ENCODE data around the gene LRMDA.

The LRMDA gene

DNA sequence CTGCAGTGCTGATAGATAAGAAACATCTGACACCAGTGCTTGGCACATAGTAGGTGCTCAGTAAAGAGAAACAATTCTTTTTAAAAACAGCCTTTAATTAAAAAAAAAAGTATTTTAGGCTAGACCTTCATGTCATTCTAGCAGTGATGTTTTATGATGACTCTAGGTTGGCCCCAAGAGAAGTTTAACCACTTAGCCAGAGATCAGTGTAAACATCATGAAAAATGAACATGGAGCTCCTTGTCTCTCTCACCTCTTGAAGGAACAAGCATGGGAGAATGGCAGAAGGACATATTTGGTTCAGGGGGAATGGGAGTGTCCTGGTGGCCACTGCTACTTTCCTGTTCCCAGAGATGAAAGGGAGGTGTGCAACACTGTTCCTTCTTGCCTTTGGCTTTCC lies 641.0 kb downstream of the LRMDA start:
- no peak for DNase-seq (ENCODE audit: low spot score)

DNA sequence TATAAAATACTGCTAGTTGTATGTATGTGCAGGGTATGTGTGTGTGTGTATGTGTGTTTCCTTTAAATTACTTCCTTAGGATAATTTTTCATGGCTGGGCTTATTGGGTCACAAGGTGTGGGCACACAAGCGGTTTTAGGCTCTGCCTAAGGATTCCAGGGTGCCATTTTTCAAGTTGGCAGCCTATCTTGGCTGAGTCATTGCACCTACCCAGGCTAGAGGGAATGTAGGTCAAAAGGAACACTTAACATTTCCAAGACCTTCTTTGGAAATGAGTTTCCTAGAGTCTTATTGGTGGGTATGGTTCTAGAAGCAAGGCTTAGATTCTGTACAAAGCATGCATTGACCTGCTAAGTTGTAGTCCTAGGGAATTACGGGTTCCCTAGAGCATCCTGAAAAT lies 642.1 kb downstream of the LRMDA start:
- DNase-seq (ENCODE audit: low spot score): no peak

DNA sequence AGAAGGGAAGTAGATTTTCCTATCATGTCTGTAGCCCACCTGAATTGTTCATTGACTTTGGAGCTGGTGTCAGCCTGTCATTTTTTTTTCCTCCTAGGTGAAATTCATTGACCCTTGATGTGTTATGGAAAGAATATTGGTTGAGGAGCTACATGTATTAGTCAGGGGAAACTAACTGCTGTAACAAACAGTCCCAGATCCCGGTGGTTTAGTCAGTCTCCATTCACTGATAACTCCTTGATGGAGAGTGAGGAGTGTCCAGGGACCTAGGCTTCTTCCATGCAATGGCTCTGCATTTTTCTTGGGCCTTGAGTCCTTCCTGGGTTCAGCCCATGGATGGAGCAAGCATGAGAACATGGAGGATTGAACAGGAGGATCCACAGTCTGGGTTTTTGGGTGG lies 643.2 kb downstream of the LRMDA start:
- DNase-seq (ENCODE audit: low spot score): no peak

DNA sequence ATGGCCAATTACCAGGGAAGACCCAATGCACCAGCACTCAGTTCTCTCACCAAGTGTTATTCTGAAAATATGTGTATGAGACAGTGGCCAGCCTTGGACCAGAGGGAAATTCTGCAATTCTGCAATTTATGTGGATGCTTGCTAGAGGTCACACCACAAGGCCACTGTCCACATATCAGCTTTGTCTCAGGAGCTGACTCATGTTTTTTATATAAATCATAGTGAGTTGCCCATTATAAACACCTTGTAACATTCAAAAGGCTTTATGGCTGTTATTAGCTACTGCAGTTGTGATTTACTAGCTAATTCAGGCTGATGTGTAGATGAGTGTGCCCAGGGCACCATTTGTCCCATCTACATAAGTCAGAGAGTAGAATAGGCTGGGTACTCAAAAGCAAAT lies 649.0 kb downstream of the LRMDA start:
- DNase-seq (ENCODE audit: low spot score): no peak

DNA sequence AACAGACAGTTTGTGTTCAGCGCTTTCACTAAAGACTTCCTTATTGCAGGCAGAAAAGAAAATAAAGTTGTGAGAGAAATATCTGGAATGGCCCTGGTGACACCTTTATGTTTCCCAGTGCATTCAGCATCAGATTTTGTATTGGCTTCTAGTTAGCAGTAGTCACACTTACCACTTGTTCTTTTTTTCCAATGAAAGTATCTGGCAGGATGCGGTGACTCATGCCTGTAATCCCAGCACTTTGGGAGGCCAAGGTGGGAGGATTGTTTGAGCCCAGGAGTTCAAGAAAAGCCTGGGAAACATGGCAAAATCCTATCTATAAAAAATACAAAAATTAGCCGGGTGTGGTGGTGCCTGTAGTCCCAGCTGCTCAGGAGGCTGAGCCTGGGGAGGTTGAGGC lies 649.6 kb downstream of the LRMDA start:
- DNase-seq (ENCODE audit: low spot score): no peak

DNA sequence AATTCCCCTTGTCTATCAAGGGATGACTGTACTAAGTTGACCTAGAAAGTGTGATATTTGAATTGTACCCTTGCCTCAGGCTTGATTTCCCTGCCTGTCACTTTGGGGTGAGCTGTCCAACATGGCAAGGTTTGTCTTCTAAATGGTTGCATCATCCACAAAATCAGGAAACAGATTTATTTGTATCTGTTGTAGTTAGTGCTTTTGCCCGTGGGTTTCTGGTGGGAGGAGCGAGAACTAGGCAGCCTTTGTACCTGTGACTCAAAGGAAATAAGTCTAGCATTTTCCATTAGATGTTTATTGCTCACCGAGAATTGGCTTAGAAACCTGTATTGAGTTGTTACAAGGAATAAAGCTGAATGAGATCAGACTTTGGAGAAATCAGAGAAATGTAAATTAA lies 650.8 kb downstream of the LRMDA start:
- no peak for DNase-seq (ENCODE audit: low spot score)

DNA sequence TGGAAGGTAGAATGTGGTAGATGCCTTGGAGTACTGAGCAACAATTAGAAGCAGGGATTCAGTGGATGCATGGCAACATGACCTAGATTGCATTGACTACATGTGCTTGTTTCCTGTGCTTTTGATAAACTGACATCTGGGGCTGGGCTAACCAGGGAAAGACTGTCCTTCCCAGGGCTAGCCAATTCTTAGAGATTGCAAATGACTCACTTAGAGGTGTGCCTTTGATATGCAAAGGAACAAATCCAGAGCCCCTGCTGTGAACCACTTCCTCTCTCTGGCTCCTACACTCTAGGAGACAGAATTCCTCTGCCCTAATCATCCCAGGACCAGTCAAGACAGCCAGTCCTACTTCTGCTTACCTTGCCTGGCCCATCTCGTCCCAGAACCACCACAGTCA lies 651.5 kb downstream of the LRMDA start:
- DNase-seq (ENCODE audit: low spot score): no peak

DNA sequence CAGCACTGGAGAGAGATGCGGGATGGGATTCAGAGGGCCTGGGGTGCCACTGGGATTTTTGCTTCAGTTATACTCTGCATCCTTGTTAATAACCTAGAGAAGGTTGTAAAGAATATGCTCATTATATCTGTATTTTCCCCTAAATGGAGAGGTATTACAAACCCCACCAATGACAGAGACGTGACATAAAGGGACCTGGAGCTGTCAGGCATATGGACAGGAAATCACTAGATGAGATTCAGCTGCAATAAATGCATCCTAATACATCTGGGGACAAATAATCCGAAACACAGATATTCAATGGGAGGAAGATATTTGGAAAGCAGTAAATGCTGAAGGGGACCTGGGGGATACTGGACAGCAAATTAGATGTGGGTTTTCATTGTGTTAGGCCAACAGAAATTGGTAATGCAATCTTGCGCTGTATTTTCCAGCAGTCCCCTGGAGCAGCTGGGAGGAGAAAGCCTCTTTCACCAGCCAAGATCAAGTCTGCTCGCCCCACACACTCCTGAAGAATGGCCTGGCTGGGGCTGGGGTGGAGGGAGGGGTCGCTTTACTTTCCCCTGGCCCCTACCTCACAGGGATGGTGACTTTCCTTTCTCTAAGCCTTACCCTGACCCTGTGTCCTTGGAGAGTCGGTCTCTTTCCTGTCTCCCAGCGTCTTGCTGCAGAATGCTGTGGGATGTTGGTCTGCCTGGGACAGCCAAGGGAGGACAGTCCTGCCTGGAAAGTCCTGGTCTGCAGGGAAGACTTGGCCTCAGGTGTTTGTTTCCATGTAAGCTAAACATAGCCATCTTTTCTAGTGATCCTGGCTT lies 653.8 kb downstream of the LRMDA start:
- DNase-seq (ENCODE audit: low spot score): no peak

DNA sequence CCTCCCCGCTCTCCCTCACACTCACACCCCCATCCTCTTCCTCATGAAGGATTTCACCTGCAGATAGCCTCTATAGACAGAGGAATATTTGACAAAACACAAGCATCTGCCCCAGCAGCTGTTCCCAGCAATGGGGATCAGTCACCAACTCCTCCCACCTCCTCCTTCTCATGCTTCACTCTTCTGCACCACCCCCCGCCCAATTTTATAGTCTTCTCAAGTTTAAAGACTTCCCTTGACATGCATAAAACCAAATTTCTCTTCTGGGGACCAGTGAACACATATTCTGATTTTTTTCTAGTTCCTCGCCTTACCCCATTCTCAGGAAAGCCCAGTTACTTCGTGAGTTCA lies 654.4 kb downstream of the LRMDA start:
- DNase-seq (ENCODE audit: low spot score): no peak

DNA sequence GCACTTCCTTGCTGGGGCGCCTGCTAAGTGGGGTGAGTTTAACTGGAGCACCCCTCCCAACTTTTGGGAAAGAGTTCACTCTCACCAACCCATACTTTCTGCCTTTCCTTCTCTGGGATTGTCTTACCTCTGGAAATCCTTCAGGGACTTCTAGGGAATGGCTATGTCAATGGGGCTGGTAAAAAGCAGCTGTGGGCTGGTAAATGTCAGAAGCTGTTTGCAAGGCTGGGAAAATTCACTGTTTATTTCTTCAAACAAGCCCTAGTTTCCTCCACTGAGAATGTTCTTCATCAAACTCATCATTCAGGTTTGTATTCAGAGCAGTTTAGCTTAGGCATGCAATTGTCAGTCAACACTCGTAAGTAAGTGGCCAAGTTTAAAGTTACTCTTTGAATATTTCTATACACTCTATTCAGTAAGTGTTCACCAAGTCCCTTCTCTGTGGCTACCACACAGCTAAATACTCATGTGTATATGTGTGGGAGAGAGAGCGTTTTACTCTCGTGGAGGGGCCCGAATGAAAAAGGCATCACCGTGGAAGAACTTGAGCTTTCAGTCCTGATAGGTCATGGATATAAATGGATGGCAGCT lies 654.8 kb downstream of the LRMDA start:
- DNase-seq (ENCODE audit: low spot score): no peak

DNA sequence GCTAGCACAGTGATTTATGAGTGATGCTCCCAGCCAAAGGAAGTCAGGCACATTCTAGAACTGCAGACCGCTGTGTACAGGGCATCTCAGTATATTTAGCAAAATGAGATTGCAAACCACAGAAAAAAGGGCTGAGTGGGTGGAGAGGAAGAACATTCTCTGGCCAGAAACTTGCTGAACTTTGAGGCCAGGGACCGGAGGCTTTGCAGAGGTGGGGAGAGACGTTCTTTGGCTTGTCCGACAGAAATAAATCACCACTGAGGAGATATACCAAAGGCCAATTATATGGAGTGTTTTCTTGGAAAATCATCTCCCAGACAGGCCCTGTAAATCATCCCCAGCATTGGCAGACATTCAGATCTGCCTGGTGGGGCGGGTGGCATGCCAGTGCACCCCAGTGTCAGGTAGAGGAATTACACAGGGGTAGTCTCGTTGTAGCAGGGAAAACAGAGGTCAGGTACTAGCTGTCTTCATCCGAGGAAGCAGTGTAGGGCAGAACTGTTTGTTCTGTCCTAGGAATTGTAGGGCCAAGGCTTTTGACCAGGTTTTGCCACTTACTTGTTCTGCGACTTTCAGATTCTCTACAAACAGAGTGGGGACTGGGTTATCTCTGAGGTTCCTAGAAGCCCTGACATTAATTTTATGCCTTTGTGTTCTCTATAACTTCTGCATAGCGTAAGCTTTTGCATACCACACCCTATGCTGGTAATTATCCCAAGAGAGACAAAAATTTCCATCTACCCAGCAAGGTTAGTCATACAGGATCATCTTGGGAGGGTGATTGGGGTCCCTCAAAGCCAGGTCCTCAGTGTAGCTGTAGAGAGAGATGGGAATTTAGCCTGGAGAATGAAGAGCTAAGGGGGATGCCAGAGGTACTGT lies 655.6 kb downstream of the LRMDA start:
- DNase-seq (ENCODE audit: low spot score): peak; percentile 60

DNA sequence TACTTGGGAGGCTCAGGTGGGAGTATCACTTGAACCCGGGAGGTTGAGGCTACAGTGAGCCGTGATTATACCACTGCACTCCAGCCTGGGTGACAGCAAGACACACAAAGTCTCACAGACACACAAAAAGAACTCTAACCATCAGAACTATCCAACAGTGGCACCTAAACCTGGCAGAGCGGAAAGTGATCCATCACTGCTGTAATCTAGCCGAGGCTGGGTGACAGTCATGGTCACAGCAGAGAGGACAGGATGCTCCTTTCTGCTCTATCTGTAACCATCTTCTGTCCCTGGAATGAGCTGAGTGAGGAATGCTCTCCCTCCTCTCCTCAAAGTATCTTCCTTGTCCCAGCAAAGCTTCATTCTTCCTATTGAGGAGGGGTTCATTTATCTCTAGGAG lies 656.6 kb downstream of the LRMDA start:
- DNase-seq (ENCODE audit: low spot score): no peak

DNA sequence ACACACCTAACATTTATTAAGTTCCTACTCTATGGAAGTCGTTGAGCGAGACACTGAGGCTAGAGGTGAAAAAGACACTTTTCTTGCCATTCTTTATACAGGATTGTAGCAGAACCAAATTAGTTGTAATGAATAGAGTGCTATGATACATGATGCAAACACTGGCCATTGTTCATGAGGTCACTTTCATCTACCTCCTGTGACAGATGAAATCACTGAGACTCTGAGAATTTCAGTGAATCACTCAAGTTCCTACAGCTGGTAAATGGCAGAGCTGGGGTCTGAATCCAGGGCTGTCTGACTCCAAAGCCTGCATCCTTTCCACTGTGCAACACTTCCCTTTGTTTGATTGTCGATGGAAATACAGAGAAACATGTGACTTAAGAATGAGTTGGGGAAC lies 657.6 kb downstream of the LRMDA start:
- no peak for DNase-seq (ENCODE audit: low spot score)

DNA sequence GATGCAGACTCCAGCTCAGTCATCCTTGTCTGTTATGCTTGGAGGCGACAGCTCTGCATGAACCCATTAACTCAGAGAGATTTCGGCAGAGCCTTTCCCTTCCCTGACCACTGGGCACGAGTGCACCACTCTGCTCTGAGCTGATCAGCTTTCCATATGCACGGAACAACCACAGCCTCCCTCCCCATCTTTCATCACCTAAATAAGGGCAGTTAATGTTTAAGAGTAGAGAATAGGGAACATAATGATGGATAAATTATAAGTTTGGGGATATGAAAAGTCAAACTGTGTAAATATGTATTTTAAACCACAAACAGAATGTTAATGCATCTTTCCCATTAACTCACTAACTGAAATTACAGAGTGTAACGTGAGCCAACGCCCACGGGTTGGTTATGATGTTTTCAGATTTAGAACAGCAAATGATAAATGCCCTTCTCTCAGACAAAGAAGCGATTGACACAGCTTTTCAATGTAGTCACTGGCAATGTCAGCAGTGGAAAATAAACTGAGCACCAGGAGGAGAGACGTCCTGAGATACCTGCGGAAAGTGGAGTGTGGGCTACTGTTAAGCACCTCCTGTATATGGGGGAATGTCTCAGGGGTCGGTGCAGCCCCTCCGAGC lies 658.2 kb downstream of the LRMDA start:
- DNase-seq (ENCODE audit: low spot score): no peak

DNA sequence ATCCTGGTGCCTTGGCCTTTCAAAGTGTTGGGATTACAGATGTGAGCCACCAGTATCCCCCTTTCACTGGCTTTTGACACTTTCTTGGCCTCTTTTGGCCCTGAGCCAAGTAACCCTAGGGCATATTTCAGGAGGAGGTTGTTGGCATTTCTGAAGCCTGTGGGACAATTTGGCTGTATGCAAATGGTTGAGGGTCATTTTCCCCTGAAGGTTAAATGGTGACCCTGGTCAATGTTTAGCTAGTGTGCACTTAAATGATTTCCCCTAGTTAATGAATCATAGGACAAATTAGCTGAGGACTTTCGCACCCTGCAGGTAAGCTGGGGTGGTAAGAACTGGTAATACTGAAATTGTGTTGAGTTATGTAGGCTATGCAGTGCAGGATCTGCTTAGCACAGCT lies 660.5 kb downstream of the LRMDA start:
- DNase-seq (ENCODE audit: low spot score): no peak

DNA sequence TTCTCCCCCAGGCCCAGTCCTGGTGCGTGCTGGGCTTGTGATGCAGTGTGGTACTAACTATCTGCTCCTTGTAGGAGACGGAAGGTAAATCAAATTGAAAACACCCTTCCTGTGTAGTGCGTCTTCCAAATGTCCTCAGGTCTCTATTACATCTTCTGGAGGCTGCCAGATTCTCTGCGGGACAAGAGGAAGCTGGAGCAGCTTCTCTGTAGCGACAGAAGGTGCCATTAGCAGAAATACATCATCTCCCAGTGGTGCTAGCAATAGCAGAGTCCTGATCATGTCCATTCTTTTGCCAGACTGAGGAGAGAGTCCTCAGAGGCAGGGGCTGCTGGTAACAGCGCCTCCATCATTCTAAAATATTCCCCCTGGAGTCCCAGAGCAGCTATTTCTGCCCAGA lies 675.2 kb downstream of the LRMDA start:
- no peak for DNase-seq (ENCODE audit: low spot score)

DNA sequence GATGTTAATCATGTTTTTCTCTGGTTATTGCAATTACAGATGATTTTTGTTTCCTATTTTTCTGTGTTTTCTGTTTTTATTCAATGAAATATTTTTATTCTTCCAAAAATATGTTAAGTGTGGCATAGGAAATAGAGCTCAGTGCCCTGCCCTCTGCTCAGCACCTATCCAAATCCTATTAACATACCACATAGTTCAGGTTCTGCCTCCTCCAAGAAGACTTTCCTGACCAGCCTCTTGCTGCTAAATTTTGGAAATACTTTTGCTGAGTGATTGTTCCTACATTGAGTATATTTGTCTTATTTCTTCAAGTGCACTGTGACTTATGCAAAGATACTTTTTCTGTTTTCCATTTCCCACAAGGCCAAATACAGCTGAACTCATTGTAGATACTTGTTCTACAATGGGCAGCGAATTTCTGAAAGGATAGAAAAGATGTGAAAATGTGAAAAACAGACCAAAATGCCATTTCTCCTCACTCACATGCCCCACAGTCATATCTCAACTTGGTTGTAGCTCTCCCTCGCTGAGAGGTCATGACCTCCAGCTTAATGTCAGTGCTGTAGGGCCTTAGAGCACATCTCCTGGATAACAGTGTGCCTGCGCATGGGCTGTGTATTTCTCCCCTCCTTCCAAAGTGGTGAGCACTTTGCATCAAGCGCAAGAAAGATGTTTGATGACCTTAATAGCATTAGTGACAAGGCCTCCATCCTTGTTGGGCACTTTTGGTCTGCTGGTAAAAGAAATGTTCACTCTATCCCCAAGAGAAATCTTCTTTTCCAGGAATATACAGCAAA lies 677.3 kb downstream of the LRMDA start:
- DNase-seq (ENCODE audit: low spot score): no peak

DNA sequence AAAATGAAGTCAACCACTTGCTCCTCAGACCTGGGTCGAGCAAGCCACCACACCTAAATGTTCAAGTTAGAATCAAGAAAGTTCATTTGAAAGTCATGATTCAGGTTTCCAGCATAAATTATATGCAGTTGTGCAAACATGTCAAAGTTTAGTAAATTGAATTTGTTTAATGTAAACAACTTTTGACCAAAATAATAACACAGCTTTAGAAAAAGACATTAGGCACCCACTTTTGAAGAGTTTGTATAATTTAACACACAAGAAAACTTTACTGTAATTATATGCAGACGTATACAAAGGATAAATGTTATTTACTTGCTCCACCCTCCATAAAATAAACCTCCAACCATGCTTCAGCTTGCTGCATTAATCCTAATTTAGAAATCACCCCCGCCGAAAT lies 680.0 kb downstream of the LRMDA start:
- DNase-seq (ENCODE audit: low spot score): no peak

DNA sequence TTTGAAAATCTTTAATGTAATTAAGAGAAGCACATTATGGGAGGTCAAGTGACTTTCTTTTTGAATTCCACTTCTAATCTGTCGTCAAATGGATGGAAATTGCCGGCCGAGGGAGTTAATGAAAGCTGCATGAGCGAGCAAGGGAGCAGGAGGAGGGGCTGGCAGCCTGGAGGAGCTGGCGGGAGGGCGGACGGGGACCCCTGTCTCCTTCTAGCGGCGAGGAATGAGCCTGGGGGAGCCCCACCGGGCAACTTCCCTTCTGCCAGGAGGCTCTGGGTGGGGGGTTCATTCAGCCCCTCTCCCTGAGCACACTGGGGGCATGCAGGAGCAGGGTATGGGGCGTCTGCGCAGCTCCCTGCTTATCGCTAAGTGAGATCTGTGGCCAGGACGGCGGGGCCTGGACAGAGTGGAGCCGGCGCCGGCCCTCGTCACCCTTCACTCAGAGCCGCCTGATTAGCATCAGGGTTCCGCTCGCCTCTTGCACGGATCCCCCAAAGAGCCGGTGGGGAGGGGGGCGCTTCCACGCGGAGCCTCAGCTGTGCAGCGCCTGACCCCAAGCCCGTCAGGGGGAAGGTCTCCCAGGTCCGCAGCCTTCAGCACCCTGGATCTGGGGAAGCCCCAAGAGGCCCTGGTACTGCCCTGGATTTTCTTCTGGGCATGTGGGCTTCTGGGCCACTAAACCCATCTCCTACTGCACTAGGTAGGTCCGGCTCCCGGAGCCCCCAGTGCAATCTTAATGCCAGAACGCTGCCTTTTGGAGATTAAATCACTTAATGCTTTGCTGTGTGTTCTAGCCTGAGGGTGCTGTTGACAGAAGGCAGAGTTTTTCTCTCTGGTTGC lies 680.8 kb downstream of the LRMDA start:
- peak; percentile 79 for DNase-seq (ENCODE audit: low spot score)

DNA sequence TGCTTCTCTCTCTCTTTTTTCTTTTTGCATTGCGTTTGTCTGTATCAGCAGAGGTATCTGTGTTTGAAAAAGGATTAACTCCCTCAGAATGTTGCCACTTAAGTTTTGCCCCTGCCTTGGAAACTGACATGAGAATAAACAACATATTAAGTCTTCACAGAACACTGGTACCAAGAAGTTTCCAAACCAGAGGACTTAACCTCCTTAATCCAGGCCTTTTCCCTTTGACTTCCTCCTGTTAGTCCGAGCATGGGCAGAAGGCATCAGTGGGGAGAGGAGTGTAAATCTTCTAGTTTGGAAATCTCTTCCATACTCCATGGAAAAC lies 681.4 kb downstream of the LRMDA start:
- no peak for DNase-seq (ENCODE audit: low spot score)

DNA sequence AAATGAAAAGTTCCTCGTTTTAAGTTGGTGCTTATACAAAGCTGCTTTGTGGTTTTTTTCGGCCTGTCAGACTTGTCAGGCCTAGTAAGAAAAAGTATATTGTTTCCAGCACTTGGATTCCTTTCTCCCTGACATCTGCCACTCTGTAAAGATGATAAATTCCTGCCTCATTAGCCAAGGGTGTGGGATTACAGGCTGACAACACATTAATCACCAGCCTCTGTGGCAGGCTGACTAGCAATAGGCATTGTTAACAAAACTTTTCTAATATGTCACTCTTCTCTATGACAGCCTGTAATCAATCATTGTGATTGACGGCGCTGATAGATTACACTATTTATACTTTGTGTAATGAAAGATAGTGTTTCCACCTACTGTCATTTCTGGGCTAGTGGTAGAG lies 682.5 kb downstream of the LRMDA start:
- no peak for DNase-seq (ENCODE audit: low spot score)
